OCI-LY3 (cell line): ENCODE measurements around the gene PCMT1.

Source experiments
- H2AFZ ChIP-seq: fragments of 200-600, 300-600 bp; shearing (Covaris generic); 2 replicates; pipeline ENCODE4 v1.6.0; 2014; ENCODE audit warnings: antibody characterized with exemption, low read depth, low read length
- H3K27ac ChIP-seq: fragments of 200-600, 300-600 bp; sonication (generic); 2 replicates; pipeline ENCODE4 v1.5.1; 2014; ENCODE audit warnings: mild to moderate bottlenecking, low read length, moderate library complexity, mixed read lengths
- H3K27me3 ChIP-seq: fragments of 200-600, 300-600 bp; sonication (generic); 2 replicates; pipeline ENCODE4 v1.6.1; 2014; ENCODE audit warnings: low read depth, low read length, mixed read lengths
- H3K36me3 ChIP-seq: fragments of 200-600, 300-600 bp; sonication (generic); replicated peaks from 2 replicates; pipeline ENCODE3; 2014; ENCODE audit warnings: low read depth, low read length, mixed read lengths
- H3K4me1 ChIP-seq: fragments of 300-600, 200-600 bp; sonication (generic); 2 replicates; pipeline ENCODE4 v1.6.1; 2014; ENCODE audit warnings: low read length, mixed read lengths
- H3K4me2 ChIP-seq: fragments of 200-600, 300-600 bp; sonication (generic); 2 replicates; pipeline ENCODE4 v1.6.1; 2014; ENCODE audit warnings: low read length, mixed read lengths
- H3K4me3 ChIP-seq: fragments of 300-600, 200-600 bp; sonication (generic); 2 replicates; pipeline ENCODE4 v1.5.1; 2014; ENCODE audit warnings: antibody characterized with exemption, mild to moderate bottlenecking, low read length, moderate library complexity
- H3K79me2 ChIP-seq: fragments of 300-600, 200-600 bp; shearing (Covaris generic); 2 replicates; pipeline ENCODE4 v1.6.1; 2014; ENCODE audit warnings: mild to moderate bottlenecking, low read length, mixed read lengths
- H3K9ac ChIP-seq: fragments of 300-600, 200-600 bp; shearing (Covaris generic); 2 replicates; pipeline ENCODE4 v1.6.0; 2014; ENCODE audit warnings: mild to moderate bottlenecking, low read length, moderate library complexity
- H3K9me3 ChIP-seq: fragments of 200-600, 300-600 bp; shearing (Covaris generic); 2 replicates; pipeline ENCODE4 v1.6.1; 2014; ENCODE audit warnings: low read length, mixed read lengths; ENCODE audit not compliant: insufficient read depth
- H4K20me1 ChIP-seq: fragments of 200-600, 300-600 bp; sonication (generic); 2 replicates; pipeline ENCODE4 v1.6.1; 2016; ENCODE audit warnings: low read length, mixed read lengths; ENCODE audit not compliant: insufficient read depth
- CTCF ChIP-seq: fragments of 200-600, 300-600 bp; sonication (generic); IDR thresholded peaks from 2 replicates; pipeline ENCODE4 v1.5.1; 2014; ENCODE audit warnings: antibody characterized with exemption, low read length, low read depth
- EZH2phosphoT487 ChIP-seq: fragments of 200-600 bp; shearing (Covaris generic); IDR thresholded peaks from 2 replicates; pipeline ENCODE4 v1.6.1; 2018; ENCODE audit warnings: antibody characterized with exemption, mixed run types, low read depth

Gene PCMT1

GRCh38 chr6:149820506-149820905 is 71.0 kb downstream of the PCMT1 start:
- TF ChIP-seq CTCF (no peak), EZH2phosphoT487 (no peak)
- Histone ChIP-seq H2AFZ (no peak overlapping the region), H3K27ac (no peak overlapping the region), H3K4me1 (peaks cover 7% of the 10 kb centered on the region), H4K20me1 (no peaks in the 10 kb centered on the region), H3K36me3 (no peaks in the 10 kb centered on the region), H3K4me3 (no peak overlapping the region), H3K4me2 (no peak overlapping the region), H3K27me3 (no peaks in the 10 kb centered on the region), H3K79me2 (no peaks in the 10 kb centered on the region), H3K9ac (no peak overlapping the region), H3K9me3 (no peaks in the 10 kb centered on the region)

- no peaks in the 10 kb centered on the region for H4K20me1 ChIP-seq
- no peak overlapping the region for H3K4me3 ChIP-seq
These were observed 72.0 kb downstream of the PCMT1 start for GRCh38 chr6:149821492-149821891.

GRCh38 chr6:149823013-149823412 is 73.5 kb downstream of the PCMT1 start:
- H3K4me2 ChIP-seq: no peak overlapping the region
- H3K4me3 ChIP-seq: no peak overlapping the region
- no peaks in the 10 kb centered on the region for H3K4me1 ChIP-seq
- H3K27ac ChIP-seq: no peak overlapping the region
- H3K9me3 ChIP-seq: no peaks in the 10 kb centered on the region
- H2AFZ ChIP-seq: no peak overlapping the region
- H3K36me3 ChIP-seq: no peaks in the 10 kb centered on the region
- no peak overlapping the region for H3K9ac ChIP-seq
- no peak for TF ChIP-seq CTCF
- no peak for TF ChIP-seq EZH2phosphoT487
- H3K27me3 ChIP-seq: no peaks in the 10 kb centered on the region
- no peaks in the 10 kb centered on the region for H3K79me2 ChIP-seq
- H4K20me1 ChIP-seq: no peaks in the 10 kb centered on the region

More at GRCh38 chr6:149821492-149821891, 72.0 kb downstream of the PCMT1 start:
- no peak overlapping the region for H3K9ac ChIP-seq
- TF ChIP-seq CTCF (no peak), EZH2phosphoT487 (no peak)
- no peaks in the 10 kb centered on the region for H3K9me3 ChIP-seq
- H3K4me2 ChIP-seq: no peak overlapping the region
- no peaks in the 10 kb centered on the region for H3K4me1 ChIP-seq
- H3K27me3 ChIP-seq: no peaks in the 10 kb centered on the region
- no peak overlapping the region for H3K27ac ChIP-seq
- H3K79me2 ChIP-seq: no peaks in the 10 kb centered on the region
- no peaks in the 10 kb centered on the region for H3K36me3 ChIP-seq
- H2AFZ ChIP-seq: no peak overlapping the region

GRCh38 chr6:149825292-149825691 is 75.8 kb downstream of the PCMT1 start:
- Histone ChIP-seq H3K4me3 (no peak overlapping the region), H4K20me1 (no peaks in the 10 kb centered on the region), H3K27ac (no peak overlapping the region), H3K27me3 (no peaks in the 10 kb centered on the region), H3K9me3 (no peaks in the 10 kb centered on the region), H3K4me2 (no peak overlapping the region), H3K79me2 (no peaks in the 10 kb centered on the region), H3K4me1 (no peaks in the 10 kb centered on the region), H2AFZ (no peak overlapping the region), H3K9ac (no peak overlapping the region), H3K36me3 (no peaks in the 10 kb centered on the region)
- TF ChIP-seq CTCF (no peak), EZH2phosphoT487 (no peak)
